C4-2B (cell line): ENCODE data around the gene NEGR1.

Experiments
- CTCF ChIP-seq: fragments of 450-650 bp; conservative IDR thresholded peaks from 2 replicates; pipeline ENCODE4 v1.5.1; 2017; ENCODE audit warnings: mild to moderate bottlenecking
- ZFX ChIP-seq: fragments of 450-650 bp; IDR thresholded peaks from 2 replicates; pipeline ENCODE4 v1.6.1; 2017

GRCh38 chr1:71737768-71738167, 544.6 kb downstream of the NEGR1 start:
- TF ChIP-seq CTCF, result no peak
- no peak for TF ChIP-seq ZFX
